Loucy (cell line): ENCODE measurements around the gene NRIP1.

Experiments used
- H2AFZ ChIP-seq: fragments of 200-600 bp; sonication (generic); 2 replicates; pipeline ENCODE4 v1.6.0; 2016; ENCODE audit warnings: antibody characterized with exemption, mild to moderate bottlenecking, low read length, moderate library complexity
- H3F3A ChIP-seq: fragments of 200-600 bp; 2 replicates; pipeline ENCODE4 v1.6.0; 2016; ENCODE audit warnings: antibody characterized with exemption, low read depth, mild to moderate bottlenecking
- H3K27me3 ChIP-seq: fragments of 200-600 bp; sonication (generic); 2 replicates; pipeline ENCODE4 v1.6.1; 2014; ENCODE audit warnings: low read length, mild to moderate bottlenecking; ENCODE audit not compliant: insufficient read depth, poor library complexity, severe bottlenecking
- H3K36me3 ChIP-seq: fragments of 200-600 bp; sonication (generic); 2 replicates; pipeline ENCODE4 v1.6.1; 2016; ENCODE audit warnings: low read length; ENCODE audit not compliant: insufficient read depth
- H3K4me1 ChIP-seq: fragments of 200-600 bp; sonication (generic); 2 replicates; pipeline ENCODE4 v1.5.1; 2014; ENCODE audit warnings: low read length, mild to moderate bottlenecking; ENCODE audit not compliant: insufficient read depth, poor library complexity, severe bottlenecking
- H3K4me2 ChIP-seq: fragments of 200-600 bp; sonication (generic); 2 replicates; pipeline ENCODE4 v1.6.0; 2014; ENCODE audit warnings: antibody characterized with exemption, low read length, low read depth, mild to moderate bottlenecking; ENCODE audit not compliant: poor library complexity, severe bottlenecking
- H3K4me3 ChIP-seq: fragments of 200-600 bp; sonication (generic); 2 replicates; pipeline ENCODE4 v1.5.1; 2014; ENCODE audit warnings: low read length, mild to moderate bottlenecking, mixed read lengths; ENCODE audit not compliant: poor library complexity, severe bottlenecking
- H3K79me2 ChIP-seq: fragments of 200-600 bp; sonication (generic); 2 replicates; pipeline ENCODE4 v1.6.1; 2014; ENCODE audit warnings: low read length; ENCODE audit not compliant: insufficient read depth
- H3K9ac ChIP-seq: fragments of 200-600 bp; sonication (generic); 2 replicates; pipeline ENCODE4 v1.6.0; 2014; ENCODE audit warnings: mild to moderate bottlenecking, low read depth, low read length, moderate library complexity; ENCODE audit not compliant: poor library complexity, severe bottlenecking
- H3K9me2 ChIP-seq: fragments of 200-600 bp; sonication (generic); replicated peaks from 2 replicates; pipeline ENCODE4 v1.6.1; 2016; ENCODE audit warnings: low read depth, low read length, mixed read lengths
- H3K9me3 ChIP-seq: fragments of 200-600 bp; sonication (generic); 2 replicates; pipeline ENCODE4 v1.6.1; 2014; ENCODE audit warnings: mild to moderate bottlenecking, antibody characterized with exemption, low read length, low read depth; ENCODE audit not compliant: insufficient read depth
- H4K20me1 ChIP-seq: fragments of 200-600 bp; sonication (generic); 2 replicates; pipeline ENCODE4 v1.6.0; 2014; ENCODE audit warnings: antibody characterized with exemption, low read length, mild to moderate bottlenecking; ENCODE audit not compliant: insufficient read depth, poor library complexity, severe bottlenecking
- CTCF ChIP-seq: fragments of 200-600 bp; sonication (generic); conservative IDR thresholded peaks from 2 replicates; pipeline ENCODE4 v1.5.1; 2014; ENCODE audit warnings: mild to moderate bottlenecking, antibody characterized with exemption, low read length
- EZH2phosphoT487 ChIP-seq: fragments of 200-600 bp; IDR thresholded peaks from 2 replicates; pipeline ENCODE4 v1.6.1; 2018; ENCODE audit warnings: antibody characterized with exemption, mild to moderate bottlenecking, moderate library complexity, borderline replicate concordance

The NRIP1 gene

GRCh38 chr21:15090390-15090789 lies 25.6 kb upstream of the NRIP1 start:
- no peak overlapping the region for H3K9ac ChIP-seq
- no peak for TF ChIP-seq EZH2phosphoT487
- no peaks in the 10 kb centered on the region for H3K79me2 ChIP-seq
- no peaks in the 10 kb centered on the region for H3K27me3 ChIP-seq
- no peak overlapping the region for H2AFZ ChIP-seq
- H3K9me3 ChIP-seq: no peaks in the 10 kb centered on the region
- no peaks in the 10 kb centered on the region for H4K20me1 ChIP-seq
- no peak overlapping the region for H3K4me2 ChIP-seq
- H3K4me3 ChIP-seq: no peak overlapping the region
- no peaks in the 10 kb centered on the region for H3K36me3 ChIP-seq
- H3F3A ChIP-seq: no peaks in the 10 kb centered on the region
- H3K4me1 ChIP-seq: peaks cover 4% of the 10 kb centered on the region
- H3K9me2 ChIP-seq: no peaks in the 10 kb centered on the region

- Histone ChIP-seq H3K36me3 (no peaks in the 10 kb centered on the region), H3F3A (no peaks in the 10 kb centered on the region), H3K9me2 (no peaks in the 10 kb centered on the region), H3K4me2 (no peak overlapping the region), H3K9ac (no peak overlapping the region), H3K4me1 (no peaks in the 10 kb centered on the region), H3K27me3 (no peaks in the 10 kb centered on the region), H4K20me1 (no peaks in the 10 kb centered on the region), H3K4me3 (no peak overlapping the region), H3K79me2 (no peaks in the 10 kb centered on the region), H2AFZ (no peak overlapping the region), H3K9me3 (no peaks in the 10 kb centered on the region)
- no peak for TF ChIP-seq CTCF
Measured at GRCh38 chr21:15088488-15088887, 23.7 kb upstream of the NRIP1 start.

- no peak for TF ChIP-seq EZH2phosphoT487
- no peak for TF ChIP-seq CTCF
- H3K4me1 ChIP-seq: no peaks in the 10 kb centered on the region
- no peaks in the 10 kb centered on the region for H3K79me2 ChIP-seq
- H3K4me2 ChIP-seq: no peak overlapping the region
- no peak overlapping the region for H3K4me3 ChIP-seq
- no peak overlapping the region for H3K9ac ChIP-seq
- H3K9me2 ChIP-seq: no peaks in the 10 kb centered on the region
- H3K36me3 ChIP-seq: no peaks in the 10 kb centered on the region
- H3K9me3 ChIP-seq: no peaks in the 10 kb centered on the region
- H3K27me3 ChIP-seq: no peaks in the 10 kb centered on the region
- H3F3A ChIP-seq: no peaks in the 10 kb centered on the region
- no peak overlapping the region for H2AFZ ChIP-seq
- no peaks in the 10 kb centered on the region for H4K20me1 ChIP-seq
Measured at GRCh38 chr21:15084668-15085067, 19.9 kb upstream of the NRIP1 start.

- no peak overlapping the region for H3K4me3 ChIP-seq
- H2AFZ ChIP-seq: no peak overlapping the region
- no peak overlapping the region for H3K9ac ChIP-seq
- no peaks in the 10 kb centered on the region for H4K20me1 ChIP-seq
- H3F3A ChIP-seq: no peaks in the 10 kb centered on the region
- no peaks in the 10 kb centered on the region for H3K9me2 ChIP-seq
- TF ChIP-seq CTCF: no peak
- no peak for TF ChIP-seq EZH2phosphoT487
- H3K9me3 ChIP-seq: no peaks in the 10 kb centered on the region
- no peaks in the 10 kb centered on the region for H3K36me3 ChIP-seq
- H3K27me3 ChIP-seq: no peaks in the 10 kb centered on the region
- no peaks in the 10 kb centered on the region for H3K79me2 ChIP-seq
- H3K4me2 ChIP-seq: no peak overlapping the region
- no peaks in the 10 kb centered on the region for H3K4me1 ChIP-seq
Measured at GRCh38 chr21:15080526-15080925, 15.7 kb upstream of the NRIP1 start.
